ENCODE data around the gene ANGPTL5.

The ANGPTL5 gene

DNA sequence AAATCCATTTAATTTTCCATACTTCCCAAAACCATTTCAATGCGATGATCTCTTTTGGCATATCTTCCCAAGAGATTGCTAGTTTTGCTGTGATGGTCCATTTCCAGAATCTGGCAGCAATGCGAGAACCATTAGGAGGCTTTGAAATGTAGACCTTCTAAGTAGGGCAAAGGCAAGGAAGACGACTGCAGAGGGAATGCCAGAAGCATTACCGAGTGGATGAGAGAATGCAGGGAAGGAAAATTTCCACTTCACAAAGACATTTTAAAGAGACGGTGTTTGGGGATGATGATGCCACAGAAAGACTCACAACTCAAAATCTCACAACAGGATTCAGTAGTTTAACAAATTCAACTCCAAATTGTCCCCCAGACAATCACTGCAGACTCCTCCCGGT is 2.0 kb downstream of the ANGPTL5 start:
- H3K36me3 ChIP-seq (replicated peaks in 1 of 2; ENCODE audit: control insufficient read depth in 2 of 2, insufficient read depth in 2 of 2, low read length in 2 of 2) = no peaks in the 10 kb centered on the region
- H3K14ac ChIP-seq (ENCODE audit: low read length) = no peak overlapping the region
- no peaks in the 10 kb centered on the region for H3K9me3 ChIP-seq (replicated peaks in 1 of 2; ENCODE audit: control insufficient read depth in 2 of 2, insufficient read depth in 1 of 2, low read depth in 1 of 2, low read length in 2 of 2)
- H2AK5ac ChIP-seq (ENCODE audit: low read depth, low read length) = no peak overlapping the region
- H3K4me2 ChIP-seq (ENCODE audit: insufficient read depth, low read length, poor library complexity, severe bottlenecking) = peak overlapping the region; percentile 83
- H3K9ac ChIP-seq (ENCODE audit: low read depth, low read length, poor library complexity) = no peak overlapping the region
- no peak overlapping the region for H2BK12ac ChIP-seq (ENCODE audit: low read length)
- H2BK5ac ChIP-seq (ENCODE audit: low read length) = no peak overlapping the region
- H3K4me1 ChIP-seq (ENCODE audit: control insufficient read depth in 2 of 2, insufficient read depth in 1 of 2, low read depth in 1 of 2, low read length in 2 of 2) = peaks cover 0 to 2% of the 10 kb centered on the region in 2 donors
- no peak overlapping the region for H4K8ac ChIP-seq (ENCODE audit: low read depth, low read length)
- H3K23ac ChIP-seq (ENCODE audit: low read depth, low read length, poor library complexity) = no peak overlapping the region
- H3K27ac ChIP-seq (replicated peaks; ENCODE audit: low read length) = no peak overlapping the region
- H3K27me3 ChIP-seq (ENCODE audit: control insufficient read depth in 3 of 3, insufficient read depth in 3 of 3, low read depth in 1 of 3, low read length in 3 of 3) = no peaks in the 10 kb centered on the region
- H3K79me1 ChIP-seq (ENCODE audit: low read depth, low read length) = no peaks in the 10 kb centered on the region
- H3K18ac ChIP-seq (ENCODE audit: low read length) = no peak overlapping the region
- no CpG with 5 or more reads among the region's 6 CpGs for WGBS, 2 donors (ENCODE audit: extremely low coverage in 2 of 2, insufficient read length in 2 of 2, insufficient replicate concordance in 1 of 2)
- peak overlapping the region; percentile 65 to 71 for H3K4me3 ChIP-seq (ENCODE audit: low read length in 2 of 2)
- no peak overlapping the region for H4K91ac ChIP-seq (ENCODE audit: low read depth, low read length, poor library complexity)
- H2BK120ac ChIP-seq (ENCODE audit: low read depth, low read length) = no peak overlapping the region
- H3K4ac ChIP-seq (ENCODE audit: low read length) = no peak overlapping the region
- DNase-seq (ENCODE audit: low spot score) = peak; percentile 11
- H2BK15ac ChIP-seq (ENCODE audit: low read length) = no peak overlapping the region
- H2AFZ ChIP-seq (ENCODE audit: low read length) = peak overlapping the region; percentile 98

DNA sequence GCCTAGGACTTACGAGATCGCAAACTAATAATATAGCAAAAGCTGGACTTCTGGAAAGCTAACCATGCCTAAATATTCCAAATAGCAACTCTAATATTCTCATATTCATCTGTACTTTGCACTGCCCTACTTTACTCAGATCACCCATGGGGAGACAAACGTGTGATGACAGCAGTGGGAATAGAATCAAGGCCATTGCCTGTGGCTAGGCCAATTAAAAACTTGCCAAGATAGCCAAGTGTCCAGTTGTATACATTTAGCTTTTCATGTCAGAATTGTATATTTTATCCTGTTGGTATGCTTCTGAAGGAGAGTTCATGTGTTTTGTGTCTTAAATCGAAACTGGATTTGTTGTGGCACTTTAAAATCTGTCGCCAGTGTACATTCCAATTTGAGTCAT is 2.7 kb downstream of the ANGPTL5 start:
- Histone ChIP-seq H3K79me1 (ENCODE audit: low read depth, low read length) (no peaks in the 10 kb centered on the region), H3K9ac (ENCODE audit: low read depth, low read length, poor library complexity) (no peak overlapping the region), H3K27me3 (ENCODE audit: control insufficient read depth in 3 of 3, insufficient read depth in 3 of 3, low read depth in 1 of 3, low read length in 3 of 3) (no peaks in the 10 kb centered on the region), H4K8ac (ENCODE audit: low read depth, low read length) (no peak overlapping the region), H2BK12ac (ENCODE audit: low read length) (no peak overlapping the region), H3K14ac (ENCODE audit: low read length) (no peak overlapping the region), H2AFZ (ENCODE audit: low read length) (no peak overlapping the region), H3K27ac (replicated peaks; ENCODE audit: low read length) (no peak overlapping the region), H2AK5ac (ENCODE audit: low read depth, low read length) (no peak overlapping the region), H3K4me2 (ENCODE audit: insufficient read depth, low read length, poor library complexity, severe bottlenecking) (no peak overlapping the region), H3K36me3 (replicated peaks in 1 of 2; ENCODE audit: control insufficient read depth in 2 of 2, insufficient read depth in 2 of 2, low read length in 2 of 2) (no peaks in the 10 kb centered on the region), H2BK5ac (ENCODE audit: low read length) (no peak overlapping the region), H3K23ac (ENCODE audit: low read depth, low read length, poor library complexity) (no peak overlapping the region), H2BK15ac (ENCODE audit: low read length) (no peak overlapping the region), H3K4me1 (ENCODE audit: control insufficient read depth in 2 of 2, insufficient read depth in 1 of 2, low read depth in 1 of 2, low read length in 2 of 2) (peaks cover 0 to 2% of the 10 kb centered on the region in 2 donors), H4K91ac (ENCODE audit: low read depth, low read length, poor library complexity) (no peak overlapping the region), H3K18ac (ENCODE audit: low read length) (no peak overlapping the region), H3K9me3 (replicated peaks in 1 of 2; ENCODE audit: control insufficient read depth in 2 of 2, insufficient read depth in 1 of 2, low read depth in 1 of 2, low read length in 2 of 2) (no peaks in the 10 kb centered on the region), H3K4ac (ENCODE audit: low read length) (no peak overlapping the region), H3K4me3 (ENCODE audit: low read length in 2 of 2) (no peak overlapping the region), H2BK120ac (ENCODE audit: low read depth, low read length) (no peak overlapping the region)
- no CpG with 5 or more reads among the region's 5 CpGs for WGBS, 2 donors (ENCODE audit: extremely low coverage in 2 of 2, insufficient read length in 2 of 2, insufficient replicate concordance in 1 of 2)
- no peak for DNase-seq (ENCODE audit: low spot score)

GRCh38 chr11:101912823-101913284 is 3.5 kb downstream of the ANGPTL5 start:
- no peak overlapping the region for H3K23ac ChIP-seq (ENCODE audit: low read depth, low read length, poor library complexity)
- no peaks in the 10 kb centered on the region for H3K9me3 ChIP-seq (replicated peaks in 1 of 2; ENCODE audit: control insufficient read depth in 2 of 2, insufficient read depth in 1 of 2, low read depth in 1 of 2, low read length in 2 of 2)
- peaks cover 0 to 2% of the 10 kb centered on the region in 2 donors for H3K4me1 ChIP-seq (ENCODE audit: control insufficient read depth in 2 of 2, insufficient read depth in 1 of 2, low read depth in 1 of 2, low read length in 2 of 2)
- WGBS, 2 donors (ENCODE audit: extremely low coverage in 2 of 2, insufficient read length in 2 of 2, insufficient replicate concordance in 1 of 2) = no CpG with 5 or more reads among the region's 3 CpGs
- no peak overlapping the region for H3K4me3 ChIP-seq (ENCODE audit: low read length in 2 of 2)
- no peak overlapping the region for H2BK5ac ChIP-seq (ENCODE audit: low read length)
- H3K4me2 ChIP-seq (ENCODE audit: insufficient read depth, low read length, poor library complexity, severe bottlenecking) = no peak overlapping the region
- no peak overlapping the region for H2AFZ ChIP-seq (ENCODE audit: low read length)
- no peak overlapping the region for H2BK15ac ChIP-seq (ENCODE audit: low read length)
- no peak overlapping the region for H3K9ac ChIP-seq (ENCODE audit: low read depth, low read length, poor library complexity)
- H3K27me3 ChIP-seq (ENCODE audit: control insufficient read depth in 3 of 3, insufficient read depth in 3 of 3, low read depth in 1 of 3, low read length in 3 of 3) = no peaks in the 10 kb centered on the region
- H2BK120ac ChIP-seq (ENCODE audit: low read depth, low read length) = no peak overlapping the region
- H3K27ac ChIP-seq (replicated peaks; ENCODE audit: low read length) = no peak overlapping the region
- H3K14ac ChIP-seq (ENCODE audit: low read length) = no peak overlapping the region
- H3K36me3 ChIP-seq (replicated peaks in 1 of 2; ENCODE audit: control insufficient read depth in 2 of 2, insufficient read depth in 2 of 2, low read length in 2 of 2) = no peaks in the 10 kb centered on the region
- H3K18ac ChIP-seq (ENCODE audit: low read length) = no peak overlapping the region
- no peak for DNase-seq (ENCODE audit: low spot score)
- H4K91ac ChIP-seq (ENCODE audit: low read depth, low read length, poor library complexity) = no peak overlapping the region
- no peak overlapping the region for H3K4ac ChIP-seq (ENCODE audit: low read length)
- H4K8ac ChIP-seq (ENCODE audit: low read depth, low read length) = no peak overlapping the region
- no peaks in the 10 kb centered on the region for H3K79me1 ChIP-seq (ENCODE audit: low read depth, low read length)
- H2AK5ac ChIP-seq (ENCODE audit: low read depth, low read length) = no peak overlapping the region
- H2BK12ac ChIP-seq (ENCODE audit: low read length) = no peak overlapping the region

- Histone ChIP-seq H3K18ac (ENCODE audit: low read length) (no peak overlapping the region), H3K14ac (ENCODE audit: low read length) (no peak overlapping the region), H2BK5ac (ENCODE audit: low read length) (no peak overlapping the region), H3K4ac (ENCODE audit: low read length) (no peak overlapping the region), H3K27ac (replicated peaks; ENCODE audit: low read length) (no peak overlapping the region), H3K27me3 (ENCODE audit: control insufficient read depth in 3 of 3, insufficient read depth in 3 of 3, low read depth in 1 of 3, low read length in 3 of 3) (no peaks in the 10 kb centered on the region), H3K4me2 (ENCODE audit: insufficient read depth, low read length, poor library complexity, severe bottlenecking) (no peak overlapping the region), H3K36me3 (replicated peaks in 1 of 2; ENCODE audit: control insufficient read depth in 2 of 2, insufficient read depth in 2 of 2, low read length in 2 of 2) (no peaks in the 10 kb centered on the region), H2AK5ac (ENCODE audit: low read depth, low read length) (no peak overlapping the region), H2AFZ (ENCODE audit: low read length) (no peak overlapping the region), H2BK12ac (ENCODE audit: low read length) (no peak overlapping the region), H3K23ac (ENCODE audit: low read depth, low read length, poor library complexity) (no peak overlapping the region), H2BK15ac (ENCODE audit: low read length) (no peak overlapping the region), H3K4me1 (ENCODE audit: control insufficient read depth in 2 of 2, insufficient read depth in 1 of 2, low read depth in 1 of 2, low read length in 2 of 2) (peaks cover 0 to 2% of the 10 kb centered on the region in 2 donors), H4K91ac (ENCODE audit: low read depth, low read length, poor library complexity) (no peak overlapping the region), H2BK120ac (ENCODE audit: low read depth, low read length) (no peak overlapping the region), H3K9me3 (replicated peaks in 1 of 2; ENCODE audit: control insufficient read depth in 2 of 2, insufficient read depth in 1 of 2, low read depth in 1 of 2, low read length in 2 of 2) (no peaks in the 10 kb centered on the region), H3K79me1 (ENCODE audit: low read depth, low read length) (no peaks in the 10 kb centered on the region), H4K8ac (ENCODE audit: low read depth, low read length) (no peak overlapping the region), H3K9ac (ENCODE audit: low read depth, low read length, poor library complexity) (no peak overlapping the region), H3K4me3 (ENCODE audit: low read length in 2 of 2) (no peak overlapping the region)
- no CpG with 5 or more reads among the region's 2 CpGs for WGBS, 2 donors (ENCODE audit: extremely low coverage in 2 of 2, insufficient read length in 2 of 2, insufficient replicate concordance in 1 of 2)
- no peak for DNase-seq (ENCODE audit: low spot score)
Observed at GRCh38 chr11:101909087-101909486, 7.2 kb downstream of the ANGPTL5 start.
